ENCODE data around the gene MOB2.

MOB2 gene, protein sequence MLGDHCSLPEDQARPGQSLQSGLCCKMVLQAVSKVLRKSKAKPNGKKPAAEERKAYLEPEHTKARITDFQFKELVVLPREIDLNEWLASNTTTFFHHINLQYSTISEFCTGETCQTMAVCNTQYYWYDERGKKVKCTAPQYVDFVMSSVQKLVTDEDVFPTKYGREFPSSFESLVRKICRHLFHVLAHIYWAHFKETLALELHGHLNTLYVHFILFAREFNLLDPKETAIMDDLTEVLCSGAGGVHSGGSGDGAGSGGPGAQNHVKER

GRCh38 chr11:1486054-1486825, at the start of gene MOB2:
MOB2 (minus strand) TSS chr11:1486779; CDS start chr11:1486556, 223 bp downstream.
- no peak for DNase-seq

- DNase-seq, result no peak
Measured at GRCh38 chr11:1534682-1535081, 48.1 kb upstream of the MOB2 start.

- no peak for DNase-seq
Measured at GRCh38 chr11:1534171-1534570, 47.6 kb upstream of the MOB2 start.

DNA sequence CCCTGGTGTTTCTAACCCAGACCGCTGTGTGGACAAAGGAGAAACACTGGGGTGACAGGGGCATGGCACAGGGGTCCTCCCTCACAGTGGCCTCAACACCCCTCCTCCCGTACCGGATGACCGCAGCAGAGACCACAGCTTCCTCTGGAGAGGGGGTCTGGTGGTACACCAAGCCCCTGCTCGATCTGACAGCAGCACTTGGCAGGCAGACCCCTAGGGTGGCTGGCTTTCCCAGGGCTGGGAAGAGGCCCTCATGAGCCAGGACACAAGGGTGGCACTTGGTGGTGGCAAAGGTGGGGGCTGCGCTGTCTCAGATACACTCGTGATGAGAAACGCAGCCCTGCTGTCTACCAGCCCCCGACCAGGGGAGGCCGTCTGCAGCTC, 46.8 kb upstream of the MOB2 start:
- no peak for DNase-seq

- DNase-seq, result no peak
Measured at GRCh38 chr11:1532606-1533341, 46.2 kb upstream of the MOB2 start.

DNA sequence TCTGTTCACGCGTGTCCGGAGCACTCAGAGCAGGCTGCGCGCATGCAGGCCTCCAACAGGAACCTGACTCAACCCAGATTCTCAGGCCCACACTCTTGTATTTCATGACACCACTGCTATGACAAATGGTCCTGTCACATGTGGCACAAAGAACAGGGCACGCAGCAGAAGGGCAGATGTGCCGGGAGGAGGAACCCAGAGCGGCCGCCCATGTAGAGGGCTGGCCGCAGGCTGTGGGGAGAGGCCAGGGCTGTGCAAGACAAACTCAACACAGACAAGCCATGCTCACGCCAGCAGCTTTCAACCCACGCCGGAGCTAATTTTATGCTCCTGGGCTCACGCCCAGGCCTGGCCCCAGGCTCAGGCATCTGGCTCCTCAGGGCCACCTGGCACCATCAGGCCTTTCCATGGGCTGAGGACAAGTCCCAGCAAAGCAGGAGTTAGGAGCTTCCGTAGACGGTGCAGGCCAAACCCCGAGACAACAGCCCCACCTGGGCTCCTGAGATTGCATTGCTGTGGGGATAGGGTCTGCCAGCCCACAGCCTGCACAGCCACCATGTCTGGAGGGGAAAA, 45.5 kb upstream of the MOB2 start:
- no peak for DNase-seq

DNA sequence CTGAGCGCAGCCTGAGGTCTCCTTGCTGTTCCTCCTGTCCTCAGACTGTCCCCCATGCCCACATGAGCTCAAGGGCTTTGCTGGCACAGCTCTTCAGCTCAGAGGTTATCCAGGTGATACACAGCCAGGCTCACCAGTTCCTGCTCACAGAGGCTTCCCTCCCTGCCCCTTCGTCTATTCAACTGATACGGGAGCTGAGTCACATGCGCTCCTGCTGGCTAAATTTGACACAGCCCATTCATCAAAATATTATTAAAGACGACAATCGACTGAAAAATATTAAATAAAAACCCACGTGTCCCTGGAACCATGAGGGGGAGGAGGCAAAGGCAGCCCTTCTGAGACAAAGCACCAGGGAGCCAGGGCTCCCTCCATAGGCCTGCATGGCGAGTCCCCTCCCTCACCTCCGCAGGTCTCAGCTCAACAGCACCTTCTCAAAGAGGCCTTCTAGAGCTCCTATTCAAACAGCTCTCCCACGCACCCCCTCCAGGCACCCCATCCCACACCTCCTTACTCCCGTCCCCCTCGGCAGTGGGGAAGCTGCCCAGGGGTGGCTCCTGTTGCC, 45.0 kb upstream of the MOB2 start:
- no peak for DNase-seq

DNA sequence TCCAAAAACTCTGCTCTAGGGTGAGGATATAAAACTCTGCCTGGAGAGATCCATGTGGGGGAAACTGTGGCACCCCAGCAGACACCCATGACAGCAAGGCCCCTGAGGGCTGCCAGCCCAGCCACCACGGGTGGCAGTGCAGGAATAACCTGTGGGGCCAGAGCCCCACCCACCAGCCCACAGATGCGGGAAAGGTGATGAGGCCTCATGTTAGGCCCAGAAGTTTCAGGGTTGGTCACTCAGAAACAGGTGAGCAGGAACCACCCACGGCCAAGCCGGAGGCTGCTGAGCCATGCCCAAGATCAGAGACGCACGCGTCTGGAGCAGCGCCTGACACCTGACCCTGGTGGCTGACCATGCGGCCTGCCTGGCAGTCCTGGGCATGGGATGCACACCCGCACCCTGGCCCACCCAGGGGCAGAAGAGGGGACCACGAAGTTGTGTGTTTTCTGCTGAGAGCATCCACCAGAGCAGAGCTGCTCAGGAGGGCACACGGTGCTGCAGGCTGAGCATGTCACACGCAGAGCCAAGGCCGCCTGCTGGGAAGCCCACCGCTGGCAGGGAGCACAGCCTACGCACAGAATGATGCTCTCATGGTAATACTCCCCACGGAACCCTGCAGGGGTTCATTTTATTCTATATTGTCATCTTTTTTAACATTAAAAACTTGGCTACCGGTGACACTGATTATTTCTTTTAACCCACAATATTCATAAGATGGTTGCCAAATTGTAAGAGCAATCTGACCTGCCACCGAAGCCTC, 44.3 kb upstream of the MOB2 start:
- DNase-seq, result no peak

DNA sequence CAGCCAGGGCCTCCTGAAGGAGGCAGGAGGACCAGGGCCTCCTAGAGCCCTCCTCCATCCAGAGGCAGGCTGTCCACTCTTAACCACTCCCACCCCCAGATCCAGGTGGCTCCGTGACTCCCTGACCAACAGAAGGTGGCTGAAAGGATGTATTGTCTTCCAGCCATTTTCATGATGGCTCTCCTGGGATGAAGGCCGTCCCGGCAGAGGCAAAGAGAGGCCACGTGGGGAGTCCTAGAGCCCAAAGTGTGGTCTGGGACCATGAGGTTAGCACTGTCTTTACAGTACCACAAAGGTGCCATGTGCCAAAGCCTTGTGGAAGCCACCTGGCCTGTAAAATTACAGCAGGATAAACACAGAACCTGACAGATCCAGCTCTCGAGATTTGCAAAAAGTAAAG, 43.2 kb upstream of the MOB2 start:
- DNase-seq, result no peak

- DNase-seq, result no peak
Measured at GRCh38 chr11:1529286-1529685, 42.7 kb upstream of the MOB2 start.

DNA sequence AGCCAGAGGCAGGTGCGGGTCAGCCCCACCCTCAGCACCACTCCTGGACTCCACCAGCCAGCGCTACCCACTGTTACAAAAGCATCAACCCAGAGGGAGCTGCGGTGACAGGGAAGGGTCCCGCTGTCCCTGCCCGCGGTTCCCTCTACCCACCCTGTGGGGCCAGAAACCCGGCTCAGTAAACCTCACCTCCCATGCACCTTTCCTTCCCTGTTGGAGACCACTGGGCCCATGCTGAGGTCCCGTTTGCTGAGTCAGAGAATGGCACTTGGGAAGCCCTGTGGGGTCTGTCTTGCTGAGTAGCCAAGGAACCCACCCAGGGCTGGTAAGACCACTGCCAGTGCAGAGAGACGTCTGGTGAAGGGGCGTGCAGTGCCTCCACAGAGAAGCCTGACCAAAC, 42.1 kb upstream of the MOB2 start:
- DNase-seq, result no peak

DNA sequence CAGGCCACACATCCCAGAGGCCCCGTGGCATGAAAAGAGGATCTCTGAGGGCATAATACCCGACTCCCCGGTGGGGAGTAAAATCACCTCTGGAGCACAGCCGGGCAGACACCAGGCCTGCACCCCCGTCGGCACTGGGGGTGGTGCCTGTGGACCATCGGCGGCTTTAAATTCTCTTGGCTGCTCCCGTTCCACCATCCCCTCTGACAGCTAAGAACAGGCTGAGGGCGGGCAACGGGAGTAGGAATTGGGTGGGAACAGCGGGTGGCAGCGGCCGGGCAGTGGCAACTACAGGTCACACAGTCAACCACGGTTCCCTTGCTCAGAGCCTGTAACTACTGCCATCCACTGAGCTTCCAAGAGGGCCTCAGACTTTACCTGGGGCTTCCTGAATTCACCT, 40.2 kb upstream of the MOB2 start:
- DNase-seq, result no peak

DNA sequence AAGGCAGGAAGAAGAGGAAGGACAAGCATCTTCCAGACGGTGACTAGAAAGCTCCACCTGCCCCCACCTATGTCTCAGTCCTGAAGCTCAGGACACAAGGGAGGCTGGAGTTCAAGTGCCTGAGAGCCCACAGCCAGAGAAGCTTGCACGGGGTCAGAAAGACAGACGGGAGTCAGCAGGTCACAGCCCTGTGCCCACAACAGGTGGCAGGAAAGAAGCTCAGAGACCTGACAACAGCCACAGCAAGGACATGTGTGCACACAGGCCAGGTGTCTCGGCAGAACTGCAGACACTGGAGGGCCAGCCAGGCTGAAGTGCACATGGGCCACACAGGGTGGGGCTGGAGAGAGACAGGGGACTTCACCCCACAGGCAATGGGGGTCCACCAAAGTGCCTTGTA, 37.2 kb upstream of the MOB2 start:
- DNase-seq, result no peak

DNA sequence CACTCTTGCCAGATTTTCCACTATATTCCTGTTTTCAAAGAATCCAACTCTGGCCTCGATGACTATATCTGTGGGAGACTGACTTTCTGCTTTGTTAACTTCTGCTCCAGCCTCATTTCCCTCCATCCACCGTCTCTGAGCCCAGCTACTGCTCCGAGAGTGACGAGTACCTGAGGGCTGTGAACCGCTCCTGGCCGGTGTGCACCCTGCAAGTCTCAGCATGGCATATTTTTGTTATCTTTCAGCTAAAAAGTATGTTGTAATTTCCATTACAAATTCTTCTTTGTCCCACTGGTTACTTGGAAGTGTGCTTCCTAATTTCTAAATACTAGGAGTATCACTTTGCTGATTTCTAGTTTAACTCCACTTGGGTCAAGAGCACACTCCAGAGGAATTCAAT, 36.5 kb upstream of the MOB2 start:
- no peak for DNase-seq

- DNase-seq, result no peak
Measured at GRCh38 chr11:1522081-1522424, 35.5 kb upstream of the MOB2 start.

GRCh38 chr11:1521382-1522080, 35.0 kb upstream of the MOB2 start:
- no peak for DNase-seq

DNA sequence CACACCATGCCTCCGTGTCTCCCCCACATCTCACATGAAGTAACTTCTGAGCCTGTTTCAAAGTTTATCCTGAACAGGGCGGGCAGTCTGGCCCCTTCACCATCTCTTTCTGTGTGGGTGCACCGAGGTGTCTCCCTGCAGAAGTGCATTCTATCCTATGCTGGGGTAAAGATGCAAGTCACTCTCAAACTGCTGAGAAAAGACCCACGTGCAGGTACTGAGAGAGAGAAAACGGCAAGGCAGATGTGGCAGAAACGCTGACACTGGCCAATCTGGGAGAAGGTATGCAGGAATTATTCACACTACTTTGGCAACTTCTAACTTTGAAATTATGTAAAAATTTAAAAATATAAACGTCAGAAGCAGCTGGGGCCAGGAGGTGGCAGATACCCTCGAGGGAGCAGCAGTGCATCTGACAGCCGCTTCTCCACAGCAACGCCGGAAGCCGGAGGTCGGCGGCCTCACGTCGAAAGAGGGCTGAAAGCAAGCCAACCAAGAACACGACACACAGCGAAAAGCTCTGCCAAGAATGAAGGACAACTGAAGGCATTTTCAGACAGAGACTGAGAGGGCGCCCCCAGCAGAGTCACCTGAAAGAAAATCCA, 34.2 kb upstream of the MOB2 start:
- no peak for DNase-seq

DNA sequence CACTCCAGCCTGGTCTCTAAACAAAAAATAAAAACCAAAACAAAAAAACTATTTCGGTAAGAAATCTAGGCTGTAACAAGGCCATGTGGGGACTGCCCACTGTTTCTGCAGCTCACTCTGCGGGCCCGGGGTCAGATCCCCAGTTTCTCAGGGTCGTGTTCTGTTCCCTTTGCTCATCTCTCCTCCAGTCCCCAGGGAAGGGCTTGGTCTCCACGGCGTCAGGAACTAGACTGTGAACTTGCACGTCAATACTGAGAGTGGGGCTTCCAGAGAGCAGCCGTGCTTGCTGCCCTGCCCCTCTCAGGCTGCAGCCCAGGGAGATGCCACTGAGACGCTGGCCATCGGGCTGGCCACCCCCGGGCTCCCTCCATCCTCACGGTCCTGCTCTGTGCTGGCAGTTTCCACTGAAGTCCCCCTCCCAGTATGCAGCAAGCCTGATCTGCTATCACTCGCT, 33.7 kb upstream of the MOB2 start:
- DNase-seq, result no peak

- DNase-seq, result no peak
Measured at GRCh38 chr11:1519028-1520010, 32.7 kb upstream of the MOB2 start.

- DNase-seq, result no peak
Measured at GRCh38 chr11:1518301-1518700, 31.7 kb upstream of the MOB2 start.
